PFSK-1 (cell line): ENCODE measurements around the gene IGFL4.

ENCODE experiments used
- POLR2AphosphoS5 ChIP-seq: IDR thresholded peaks from 2 replicates; pipeline ENCODE4 v1.6.1; 2012; ENCODE audit warnings: low read depth, mild to moderate bottlenecking, control low read depth, low read length, moderate library complexity
- TAF1 ChIP-seq: IDR thresholded peaks from 2 replicates; pipeline ENCODE4 v1.6.1; 2012; ENCODE audit warnings: low read length, control low read depth, borderline replicate concordance; ENCODE audit not compliant: insufficient read depth
- TF ChIP-seq, protein P1 (sequence below), 2 experiments: IDR thresholded peaks; 2 replicates each; pipeline versions ENCODE4 v1.6.1 to v1.8.0; 2011 to 2012; ENCODE audit warnings: low read depth in 2 of 2, low read length in 2 of 2, control low read depth in 1 of 2, inconsistent platforms in 1 of 2, mild to moderate bottlenecking in 1 of 2, moderate library complexity in 1 of 2; ENCODE audit not compliant: insufficient read depth in 1 of 2

DNA sequence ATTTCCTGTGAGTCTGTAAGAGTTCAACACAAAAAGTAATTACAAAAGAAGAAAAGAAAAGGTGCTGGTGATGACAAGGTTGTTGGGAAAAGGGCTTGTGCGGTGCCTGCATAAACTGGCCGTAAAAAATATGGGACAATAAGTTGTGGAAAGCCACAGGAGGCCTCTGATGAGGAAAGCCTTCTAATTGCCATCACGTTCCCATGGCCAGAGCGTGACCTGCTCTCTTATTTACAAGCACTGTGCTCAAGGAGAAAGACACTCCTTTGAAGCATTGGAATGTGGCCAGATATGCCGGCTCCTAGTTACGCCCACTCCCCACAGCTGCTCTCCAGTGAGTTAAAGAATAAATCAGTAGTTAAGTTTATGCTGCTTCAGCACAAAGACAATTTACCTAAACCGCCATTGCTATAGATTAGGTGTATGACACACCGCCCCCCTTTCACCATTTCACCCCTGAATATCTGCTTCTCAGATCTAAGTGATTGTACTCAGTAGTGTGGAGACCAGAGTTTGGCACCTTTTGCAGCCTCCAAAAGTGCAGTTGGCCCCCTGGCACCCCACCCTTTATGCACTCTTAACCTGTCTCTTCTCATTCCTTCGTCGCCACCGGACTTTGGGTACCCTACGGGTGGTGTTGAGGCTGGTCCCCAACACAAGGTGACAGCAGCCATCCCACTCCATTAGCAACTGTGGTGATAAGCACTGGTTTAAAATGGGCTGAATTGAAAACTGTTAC, 9.8 kb downstream of the IGFL4 start:
- TF ChIP-seq POLR2AphosphoS5, result no peak
- no peak for TF ChIP-seq TAF1
- TF ChIP-seq, protein P1, sequence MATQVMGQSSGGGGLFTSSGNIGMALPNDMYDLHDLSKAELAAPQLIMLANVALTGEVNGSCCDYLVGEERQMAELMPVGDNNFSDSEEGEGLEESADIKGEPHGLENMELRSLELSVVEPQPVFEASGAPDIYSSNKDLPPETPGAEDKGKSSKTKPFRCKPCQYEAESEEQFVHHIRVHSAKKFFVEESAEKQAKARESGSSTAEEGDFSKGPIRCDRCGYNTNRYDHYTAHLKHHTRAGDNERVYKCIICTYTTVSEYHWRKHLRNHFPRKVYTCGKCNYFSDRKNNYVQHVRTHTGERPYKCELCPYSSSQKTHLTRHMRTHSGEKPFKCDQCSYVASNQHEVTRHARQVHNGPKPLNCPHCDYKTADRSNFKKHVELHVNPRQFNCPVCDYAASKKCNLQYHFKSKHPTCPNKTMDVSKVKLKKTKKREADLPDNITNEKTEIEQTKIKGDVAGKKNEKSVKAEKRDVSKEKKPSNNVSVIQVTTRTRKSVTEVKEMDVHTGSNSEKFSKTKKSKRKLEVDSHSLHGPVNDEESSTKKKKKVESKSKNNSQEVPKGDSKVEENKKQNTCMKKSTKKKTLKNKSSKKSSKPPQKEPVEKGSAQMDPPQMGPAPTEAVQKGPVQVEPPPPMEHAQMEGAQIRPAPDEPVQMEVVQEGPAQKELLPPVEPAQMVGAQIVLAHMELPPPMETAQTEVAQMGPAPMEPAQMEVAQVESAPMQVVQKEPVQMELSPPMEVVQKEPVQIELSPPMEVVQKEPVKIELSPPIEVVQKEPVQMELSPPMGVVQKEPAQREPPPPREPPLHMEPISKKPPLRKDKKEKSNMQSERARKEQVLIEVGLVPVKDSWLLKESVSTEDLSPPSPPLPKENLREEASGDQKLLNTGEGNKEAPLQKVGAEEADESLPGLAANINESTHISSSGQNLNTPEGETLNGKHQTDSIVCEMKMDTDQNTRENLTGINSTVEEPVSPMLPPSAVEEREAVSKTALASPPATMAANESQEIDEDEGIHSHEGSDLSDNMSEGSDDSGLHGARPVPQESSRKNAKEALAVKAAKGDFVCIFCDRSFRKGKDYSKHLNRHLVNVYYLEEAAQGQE (IDR thresholded peaks at IDR 0.05; ENCODE audit: insufficient read depth in 1 of 2, low read depth in 2 of 2, low read length in 2 of 2), result no peak
